HG02610 (cell line): ENCODE results near the gene PAGE4.

Experiments used
- ATAC-seq: cut with Tn5 transposase; IDR thresholded peaks from one replicate; pipeline ENCODE4 v1.9.1; 2021; ENCODE audit warnings: mild to moderate bottlenecking, moderate library complexity; ENCODE audit not compliant: unreplicated experiment

The PAGE4 gene, protein sequence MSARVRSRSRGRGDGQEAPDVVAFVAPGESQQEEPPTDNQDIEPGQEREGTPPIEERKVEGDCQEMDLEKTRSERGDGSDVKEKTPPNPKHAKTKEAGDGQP

GRCh38 chrX:49829016-49829415, at the start of gene PAGE4:
Gene PAGE4 (plus strand): TSS chrX:49829303. CDS start chrX:49830429, 1,126 bp downstream.
- ATAC-seq, result no peak

DNA sequence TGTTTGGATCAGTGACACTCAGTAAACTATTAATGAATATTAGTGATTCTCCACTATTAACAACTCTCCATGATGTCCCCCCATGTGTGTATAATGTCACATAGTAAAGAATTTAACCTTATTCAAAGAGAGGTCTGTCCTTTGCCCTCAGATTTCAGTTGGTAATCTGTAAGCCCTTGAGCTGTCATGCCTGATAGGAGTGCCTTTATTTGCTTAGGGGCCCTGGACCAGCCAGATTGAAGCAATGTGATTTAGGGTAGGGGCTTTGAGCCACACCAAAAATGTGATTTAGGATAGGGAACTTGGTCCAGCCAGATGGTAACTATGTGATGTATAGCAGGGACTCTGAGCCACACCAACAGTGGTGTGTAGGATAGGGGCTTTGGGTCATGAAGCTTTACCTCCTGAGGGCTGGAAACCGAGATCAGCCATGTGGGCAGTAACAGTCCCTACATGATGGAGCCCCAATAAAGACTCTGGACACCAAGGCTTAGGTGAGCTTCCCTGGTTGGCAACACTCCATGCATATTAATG, 44.3 kb upstream of the PAGE4 start:
- ATAC-seq, result no peak

- no peak for ATAC-seq
Measured at GRCh38 chrX:49792376-49792775, 36.7 kb upstream of the PAGE4 start.

DNA sequence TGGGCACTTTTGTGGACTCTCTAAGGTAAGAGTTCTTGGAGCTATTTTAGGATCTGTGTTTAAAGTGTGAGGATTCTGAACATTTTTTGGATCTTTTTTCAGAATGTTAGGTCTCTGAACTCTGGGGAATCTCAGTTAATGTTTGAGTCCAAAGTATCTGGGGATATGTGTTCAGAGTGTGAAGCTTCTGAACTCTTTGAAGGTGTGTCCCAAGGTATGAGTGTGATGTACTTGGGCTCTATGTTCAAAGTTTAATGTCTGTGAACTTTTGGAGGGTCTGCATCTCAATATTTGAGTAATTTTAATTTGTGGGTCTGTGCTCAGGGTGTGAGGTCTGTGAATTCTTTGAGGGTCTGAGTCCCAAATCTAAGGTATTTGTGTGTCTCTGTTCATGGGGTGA, 35.4 kb upstream of the PAGE4 start:
- ATAC-seq, result no peak

DNA sequence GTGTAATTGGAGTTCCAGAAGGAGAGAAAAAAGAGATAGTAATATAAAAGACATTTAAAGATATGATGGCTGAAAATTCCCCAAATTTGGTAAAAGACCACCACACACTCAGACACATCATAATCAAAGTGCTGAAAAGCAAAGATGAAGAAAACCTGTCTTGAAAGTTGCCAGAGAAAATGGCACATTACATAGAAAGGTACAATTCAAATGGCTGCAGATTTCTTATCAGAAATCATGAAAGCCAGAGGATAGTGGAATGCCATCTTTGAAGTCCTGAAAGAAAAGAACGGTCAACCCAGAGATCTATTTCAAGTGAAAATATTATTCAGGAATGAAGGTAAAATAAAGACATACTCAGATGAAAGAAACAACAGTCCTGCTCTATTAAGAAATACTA, 29.3 kb upstream of the PAGE4 start:
- ATAC-seq, result no peak

- no peak for ATAC-seq
Measured at GRCh38 chrX:49809891-49810632, 19.0 kb upstream of the PAGE4 start.

DNA sequence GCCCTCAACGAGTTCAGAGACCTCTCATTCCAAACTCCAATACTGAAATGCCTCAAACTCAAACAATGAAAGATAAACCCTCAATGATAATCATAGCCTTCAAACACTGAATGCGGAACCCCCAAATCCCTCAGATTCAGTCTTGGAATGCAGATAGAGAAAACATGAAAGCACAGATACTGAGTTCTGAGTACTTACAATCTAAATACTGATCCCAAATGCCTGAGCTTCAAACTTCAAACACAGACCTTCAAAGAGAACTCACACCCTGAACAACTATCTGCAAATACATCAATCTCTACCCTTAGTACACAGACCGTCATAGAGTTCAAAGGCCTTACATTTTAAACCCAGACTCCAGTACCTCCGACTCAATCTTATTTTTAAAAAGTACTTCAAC, 16.9 kb upstream of the PAGE4 start:
- ATAC-seq, result no peak

DNA sequence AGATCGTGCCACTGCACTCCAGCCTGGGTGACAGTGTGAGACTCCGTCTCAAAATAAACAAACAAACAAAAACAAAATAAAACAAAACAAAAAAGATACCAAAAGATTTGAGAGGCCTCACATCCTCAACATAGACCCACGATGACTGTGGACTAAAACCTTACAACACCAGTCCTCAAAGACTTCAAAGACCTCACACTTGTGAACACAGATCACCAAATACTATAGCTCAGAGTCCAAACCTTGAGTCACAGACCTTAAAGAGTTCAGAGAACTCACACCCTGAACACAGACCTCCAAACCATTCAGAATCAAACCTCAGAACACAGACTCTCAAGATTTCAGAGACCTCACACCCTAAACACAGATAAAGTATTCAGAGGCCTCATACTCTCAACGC, 12.7 kb upstream of the PAGE4 start:
- ATAC-seq, result no peak

- ATAC-seq, result no peak
Measured at GRCh38 chrX:49838374-49838773, 9.3 kb downstream of the PAGE4 start.

- ATAC-seq, result peak; percentile 74
Measured at GRCh38 chrX:49840679-49841078, 11.6 kb downstream of the PAGE4 start.

- ATAC-seq, result no peak
Measured at GRCh38 chrX:49842621-49843020, 13.5 kb downstream of the PAGE4 start.

DNA sequence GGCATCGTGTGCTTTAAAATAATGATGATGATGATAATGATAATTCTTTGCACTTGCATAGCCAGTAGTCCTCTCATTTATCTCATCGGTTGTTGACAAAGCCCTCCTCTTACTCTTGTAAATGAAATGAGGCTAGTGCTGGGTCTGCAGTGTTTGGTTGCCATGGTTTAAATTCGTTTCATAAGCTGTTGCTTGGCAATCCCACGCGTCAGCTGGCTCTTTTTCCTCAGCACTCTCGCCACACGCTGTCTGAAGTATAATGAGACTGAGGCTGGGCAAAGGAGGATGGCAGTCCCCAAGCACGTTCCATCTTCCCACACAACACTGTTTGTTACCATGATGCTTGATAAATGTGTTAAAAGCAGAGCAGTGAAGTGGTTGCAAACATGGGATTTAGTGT, 15.5 kb downstream of the PAGE4 start:
- no peak for ATAC-seq

GRCh38 chrX:49845701-49846403, 16.7 kb downstream of the PAGE4 start:
- ATAC-seq, result peak; percentile 44

DNA sequence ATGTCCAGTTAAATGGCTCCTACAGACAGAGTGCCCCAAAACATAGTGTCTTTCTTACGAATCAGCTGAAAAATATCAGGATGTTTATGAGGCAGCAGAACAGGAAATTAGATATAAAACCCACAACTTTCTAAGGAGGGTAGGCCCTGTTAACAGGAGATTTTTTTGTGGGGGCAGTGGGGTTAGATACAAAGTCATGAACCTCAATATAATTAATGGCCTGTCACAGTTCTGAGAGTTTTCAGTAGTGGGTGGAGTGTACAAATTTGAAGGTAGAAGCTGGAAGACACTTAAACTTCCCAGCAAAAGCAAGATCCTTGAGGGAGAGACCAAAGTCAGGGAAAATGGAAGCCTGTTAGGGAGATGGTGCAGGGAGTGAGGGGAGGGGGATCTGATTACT, 17.4 kb downstream of the PAGE4 start:
- no peak for ATAC-seq

DNA sequence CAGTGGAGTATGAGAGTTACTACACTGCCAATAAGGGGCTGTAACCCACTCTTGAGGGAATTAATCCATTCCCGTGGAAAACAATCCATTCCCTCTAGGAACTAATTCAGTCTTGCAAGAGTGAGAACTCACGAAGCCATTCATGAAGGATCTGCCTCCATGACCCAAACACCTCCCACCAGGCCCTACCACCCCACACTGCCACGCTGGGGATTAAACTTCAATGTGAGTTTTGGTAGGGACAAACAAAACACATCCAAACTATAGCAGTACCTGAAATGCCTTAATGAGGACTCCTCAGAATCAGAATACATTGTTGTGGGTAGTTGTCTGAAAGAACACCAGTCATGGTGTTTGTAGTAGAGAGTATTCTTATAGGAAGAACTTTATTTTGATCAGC, 19.2 kb downstream of the PAGE4 start:
- no peak for ATAC-seq

- no peak for ATAC-seq
Measured at GRCh38 chrX:49850028-49850427, 20.9 kb downstream of the PAGE4 start.

- ATAC-seq, result no peak
Measured at GRCh38 chrX:49853661-49854060, 24.6 kb downstream of the PAGE4 start.

DNA sequence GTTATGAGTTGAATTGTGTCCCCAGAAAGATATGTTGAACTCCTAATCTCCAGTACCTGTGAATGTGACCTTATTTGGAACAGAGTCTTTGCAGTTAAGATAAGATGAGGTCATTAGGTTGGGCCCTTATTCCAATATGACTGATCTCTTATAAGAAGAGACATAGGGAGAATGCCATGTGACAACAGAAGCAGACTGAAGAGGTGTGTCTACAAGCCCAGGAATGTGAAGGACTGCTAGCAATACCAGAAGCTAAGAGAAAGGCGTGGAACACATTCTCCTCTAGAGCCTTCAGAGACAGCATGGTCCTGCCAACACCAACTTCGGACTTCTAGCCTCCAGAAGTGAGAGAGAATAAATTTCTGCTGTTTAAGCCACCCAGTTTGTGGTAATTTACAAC, 27.7 kb downstream of the PAGE4 start:
- ATAC-seq, result no peak

DNA sequence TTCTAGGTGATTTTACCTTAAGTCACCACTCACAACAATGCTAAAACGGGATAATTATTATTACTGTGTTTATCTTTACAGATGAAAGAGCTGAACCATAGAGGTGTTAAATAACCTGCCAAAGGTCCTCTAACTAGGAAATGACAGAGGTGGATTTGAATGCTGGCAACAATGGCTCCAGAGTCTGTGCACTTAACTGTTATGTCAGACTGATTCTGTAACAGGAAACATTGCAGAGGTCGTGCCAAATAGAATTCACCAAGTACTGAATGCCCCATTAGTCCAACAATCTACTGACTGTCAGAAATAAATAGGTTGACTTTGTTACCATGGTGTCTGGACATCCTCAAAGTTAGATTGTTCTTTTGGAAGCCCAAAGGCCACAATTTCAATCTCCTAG, 29.2 kb downstream of the PAGE4 start:
- no peak for ATAC-seq

GRCh38 chrX:49859491-49859890, 30.4 kb downstream of the PAGE4 start:
- ATAC-seq, result no peak

- ATAC-seq, result no peak
Measured at GRCh38 chrX:49860867-49861535, 31.9 kb downstream of the PAGE4 start.

DNA sequence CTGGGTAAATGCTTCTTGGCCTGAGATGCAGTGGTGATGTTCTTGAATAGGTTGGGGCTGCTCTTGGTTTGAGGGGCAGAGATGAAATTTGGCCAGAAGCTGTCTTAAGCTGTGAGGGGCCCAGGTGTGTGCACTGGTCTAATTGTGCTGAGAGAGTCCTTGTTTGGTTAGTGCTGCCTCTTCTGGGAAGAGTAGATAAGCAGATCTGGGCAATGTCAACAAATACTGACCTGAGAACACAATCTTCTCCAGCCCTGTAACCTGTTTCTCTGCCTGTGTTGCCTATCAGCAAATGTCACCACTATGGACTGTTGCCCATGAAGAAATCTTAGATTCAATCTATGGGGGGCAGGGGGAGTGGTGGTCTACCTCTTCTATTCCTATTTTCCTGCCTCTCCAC, 33.0 kb downstream of the PAGE4 start:
- no peak for ATAC-seq
